ENCODE results near the gene ARSH. TPM values are rescaled to one million over a fixed set of nuclear protein-coding genes. Genes with fewer than 3 reads are reported as not detected.
A peak's percentile ranks its signal among the peaks of the same experiment; 100 is the strongest.

ARSH gene
- total RNA-seq, 1 experiment from 2014 or later, result not detected

DNA sequence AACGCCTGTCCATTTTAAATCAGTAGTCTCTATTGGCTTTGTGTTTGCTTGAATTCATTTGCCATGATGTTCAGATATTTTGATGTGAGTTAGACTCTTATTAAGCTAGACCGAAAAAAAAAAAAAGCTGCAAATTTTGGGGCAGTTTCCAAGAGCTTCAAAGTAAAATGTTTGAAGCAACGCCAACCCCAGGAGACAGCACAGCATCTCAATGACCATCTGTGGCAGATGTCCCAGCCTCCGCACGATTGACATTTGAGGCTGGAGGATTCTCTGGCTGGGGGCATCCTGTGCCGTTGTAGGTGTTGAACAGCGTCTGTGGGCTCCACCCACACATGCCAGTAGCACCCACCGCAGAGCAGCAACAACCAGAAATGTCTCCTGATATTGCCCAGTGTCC, 17.8 kb downstream of the ARSH start:
- H3K9ac ChIP-seq (ENCODE audit: low read length), result no peak overlapping the region
- no peak overlapping the region for H2AFZ ChIP-seq (ENCODE audit: low read depth, low read length, poor library complexity, severe bottlenecking)
- no peaks in the 10 kb centered on the region for H3K9me2 ChIP-seq (ENCODE audit: insufficient read depth)
- BruUV-seq (replicated peaks), result no TSS peak
- no peaks in the 10 kb centered on the region for H3K36me3 ChIP-seq (ENCODE audit: control insufficient read depth in 1 of 2, insufficient read depth in 2 of 2, low read length in 2 of 2)
- ChIA-PET RAD21 (ENCODE audit: low non-redundant PET in 1 of 2, low total read pairs in 2 of 2, uncharacterized antibody in 2 of 2, unreplicated experiment in 2 of 2) (no interaction called here), POLR2A (no interaction called here), CTCF (no interaction called here)
- no peaks in the 10 kb centered on the region for H4K20me1 ChIP-seq (ENCODE audit: insufficient read depth)
- no peak overlapping the region for H3K27ac ChIP-seq (ENCODE audit: low read depth, low read length)
- H3K79me2 ChIP-seq (ENCODE audit: insufficient read depth, low read length), result no peaks in the 10 kb centered on the region
- DNase-seq (ENCODE audit: low read depth, low spot score) (no peak), ATAC-seq (no peak)
- TF ChIP-seq JUND (IDR thresholded peaks at IDR 0.05) (no peak), ELF1 (IDR thresholded peaks at IDR 0.05; ENCODE audit: borderline replicate concordance, low read depth) (no peak), CEBPB (IDR thresholded peaks at IDR 0.05; ENCODE audit: low read depth) (no peak)
- H3K9me3 ChIP-seq (ENCODE audit: control insufficient read depth in 1 of 2, insufficient read depth in 1 of 2, low read depth in 1 of 2, low read length in 2 of 2), result no peaks in the 10 kb centered on the region
- H3K4me1 ChIP-seq (ENCODE audit: control insufficient read depth in 1 of 2, insufficient read depth in 2 of 2, low read length in 2 of 2), result no peaks in the 10 kb centered on the region; a peak in 1 of 4 replicates
- H3K4me3 ChIP-seq (replicated peaks in 1 of 2; ENCODE audit: low read depth in 1 of 2, low read length in 2 of 2), result no peak overlapping the region
- no peak overlapping the region for H3K4me2 ChIP-seq (ENCODE audit: low read length)
- H3K27me3 ChIP-seq (ENCODE audit: insufficient read depth, low read length), result no peaks in the 10 kb centered on the region
- intact Hi-C loops (cut with micrococcal nuclease), result no loop called here

DNA sequence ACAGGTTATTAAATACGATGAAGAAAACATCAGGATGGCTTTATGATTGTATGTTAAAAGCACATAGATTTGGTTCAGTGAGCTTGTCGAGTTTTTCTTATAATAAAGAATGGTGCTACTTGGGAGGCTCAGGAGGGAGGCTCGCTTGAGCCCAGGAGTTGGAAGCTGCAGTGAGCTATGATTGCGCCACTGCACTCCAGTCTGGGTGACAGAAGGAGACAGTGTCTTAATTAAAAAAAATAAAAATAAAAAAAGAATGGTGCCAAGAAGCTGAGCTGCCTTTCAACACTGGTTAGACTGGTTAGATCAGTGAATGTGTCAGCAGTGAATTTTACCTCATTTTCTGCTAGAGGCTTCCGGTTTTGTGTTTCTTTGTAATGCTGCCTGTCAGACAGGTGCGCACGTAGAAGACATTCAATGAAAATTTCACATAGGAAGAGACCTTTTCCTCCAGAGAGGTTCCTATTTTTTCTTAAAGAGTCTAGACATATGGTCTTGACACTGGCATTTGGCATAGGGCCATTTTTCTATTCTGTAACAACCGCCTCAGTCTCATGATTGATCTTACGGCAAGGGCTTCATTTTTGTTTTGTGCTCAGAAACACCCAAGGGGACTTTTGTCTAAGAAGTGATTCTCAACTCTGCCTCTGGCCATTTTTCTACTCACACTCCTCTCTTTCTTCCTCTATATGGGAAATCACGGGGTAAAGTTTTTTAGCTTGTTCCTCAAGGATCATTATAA, 19.9 kb downstream of the ARSH start:
- peak; percentile 58 for TF ChIP-seq CEBPB (IDR thresholded peaks at IDR 0.05; ENCODE audit: low read depth)
- TF ChIP-seq, protein P1, sequence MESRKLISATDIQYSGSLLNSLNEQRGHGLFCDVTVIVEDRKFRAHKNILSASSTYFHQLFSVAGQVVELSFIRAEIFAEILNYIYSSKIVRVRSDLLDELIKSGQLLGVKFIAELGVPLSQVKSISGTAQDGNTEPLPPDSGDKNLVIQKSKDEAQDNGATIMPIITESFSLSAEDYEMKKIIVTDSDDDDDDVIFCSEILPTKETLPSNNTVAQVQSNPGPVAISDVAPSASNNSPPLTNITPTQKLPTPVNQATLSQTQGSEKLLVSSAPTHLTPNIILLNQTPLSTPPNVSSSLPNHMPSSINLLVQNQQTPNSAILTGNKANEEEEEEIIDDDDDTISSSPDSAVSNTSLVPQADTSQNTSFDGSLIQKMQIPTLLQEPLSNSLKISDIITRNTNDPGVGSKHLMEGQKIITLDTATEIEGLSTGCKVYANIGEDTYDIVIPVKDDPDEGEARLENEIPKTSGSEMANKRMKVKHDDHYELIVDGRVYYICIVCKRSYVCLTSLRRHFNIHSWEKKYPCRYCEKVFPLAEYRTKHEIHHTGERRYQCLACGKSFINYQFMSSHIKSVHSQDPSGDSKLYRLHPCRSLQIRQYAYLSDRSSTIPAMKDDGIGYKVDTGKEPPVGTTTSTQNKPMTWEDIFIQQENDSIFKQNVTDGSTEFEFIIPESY (IDR thresholded peaks at IDR 0.05; ENCODE audit: extremely low read depth, insufficient replicate concordance, low read length), result no peak
- no peak for TF ChIP-seq CBX3 (IDR thresholded peaks at IDR 0.05; ENCODE audit: low read depth)
- TF ChIP-seq FOSL1 (IDR thresholded peaks at IDR 0.05; ENCODE audit: low read depth), result no peak
- TF ChIP-seq YY1 (IDR thresholded peaks at IDR 0.05; ENCODE audit: extremely low read depth, insufficient replicate concordance, low read depth, low read length), result no peak
- TF ChIP-seq JUND (IDR thresholded peaks at IDR 0.05), result no peak
- TF ChIP-seq, protein P2, sequence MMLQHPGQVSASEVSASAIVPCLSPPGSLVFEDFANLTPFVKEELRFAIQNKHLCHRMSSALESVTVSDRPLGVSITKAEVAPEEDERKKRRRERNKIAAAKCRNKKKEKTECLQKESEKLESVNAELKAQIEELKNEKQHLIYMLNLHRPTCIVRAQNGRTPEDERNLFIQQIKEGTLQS (IDR thresholded peaks at IDR 0.05), result no peak
- no peak for TF ChIP-seq ELF1 (IDR thresholded peaks at IDR 0.05; ENCODE audit: borderline replicate concordance, low read depth)
- TF ChIP-seq POLR2A (IDR thresholded peaks at IDR 0.05; ENCODE audit: borderline replicate concordance, extremely low read depth, insufficient read depth, insufficient read length), result no peak
- TF ChIP-seq SP1 (IDR thresholded peaks at IDR 0.05; ENCODE audit: low read depth), result 0 out of 2 replicates have a peak, but pooled peaks have one; percentile 20
- Histone ChIP-seq H3K9me2 (ENCODE audit: insufficient read depth) (no peaks in the 10 kb centered on the region), H3K4me1 (ENCODE audit: control insufficient read depth in 1 of 2, insufficient read depth in 2 of 2, low read length in 2 of 2) (no peaks in the 10 kb centered on the region; a peak in 1 of 4 replicates), H3K27me3 (ENCODE audit: insufficient read depth, low read length) (no peaks in the 10 kb centered on the region), H3K4me3 (replicated peaks in 1 of 2; ENCODE audit: low read depth in 1 of 2, low read length in 2 of 2) (no peak overlapping the region), H2AFZ (ENCODE audit: low read depth, low read length, poor library complexity, severe bottlenecking) (no peak overlapping the region), H3K36me3 (ENCODE audit: control insufficient read depth in 1 of 2, insufficient read depth in 2 of 2, low read length in 2 of 2) (no peaks in the 10 kb centered on the region), H3K27ac (ENCODE audit: low read depth, low read length) (no peak overlapping the region), H3K9ac (ENCODE audit: low read length) (no peak overlapping the region), H4K20me1 (ENCODE audit: insufficient read depth) (no peaks in the 10 kb centered on the region), H3K79me2 (ENCODE audit: insufficient read depth, low read length) (no peaks in the 10 kb centered on the region), H3K4me2 (ENCODE audit: low read length) (no peak overlapping the region), H3K9me3 (ENCODE audit: control insufficient read depth in 1 of 2, insufficient read depth in 1 of 2, low read depth in 1 of 2, low read length in 2 of 2) (no peaks in the 10 kb centered on the region)
- RAD21 ChIA-PET (ENCODE audit: low non-redundant PET in 1 of 2, low total read pairs in 2 of 2, uncharacterized antibody in 2 of 2, unreplicated experiment in 2 of 2), result no interaction called here
- no peak for ATAC-seq
- CTCF ChIA-PET, result no interaction called here
- intact Hi-C loops (cut with micrococcal nuclease), result no loop called here
- BruUV-seq (replicated peaks), result no TSS peak
- POLR2A ChIA-PET, result no interaction called here
- no peak for DNase-seq (ENCODE audit: low read depth, low spot score)
